Measurements from ENCODE around the gene CCNK. TPM values are rescaled to one million over a fixed set of nuclear protein-coding genes. Genes with fewer than 3 reads are reported as not detected.

Gene CCNK
- total and polyA plus RNA-seq, 5 donors from 2014 or later, result 8.8 to 139 (median 22.3) TPM

DNA sequence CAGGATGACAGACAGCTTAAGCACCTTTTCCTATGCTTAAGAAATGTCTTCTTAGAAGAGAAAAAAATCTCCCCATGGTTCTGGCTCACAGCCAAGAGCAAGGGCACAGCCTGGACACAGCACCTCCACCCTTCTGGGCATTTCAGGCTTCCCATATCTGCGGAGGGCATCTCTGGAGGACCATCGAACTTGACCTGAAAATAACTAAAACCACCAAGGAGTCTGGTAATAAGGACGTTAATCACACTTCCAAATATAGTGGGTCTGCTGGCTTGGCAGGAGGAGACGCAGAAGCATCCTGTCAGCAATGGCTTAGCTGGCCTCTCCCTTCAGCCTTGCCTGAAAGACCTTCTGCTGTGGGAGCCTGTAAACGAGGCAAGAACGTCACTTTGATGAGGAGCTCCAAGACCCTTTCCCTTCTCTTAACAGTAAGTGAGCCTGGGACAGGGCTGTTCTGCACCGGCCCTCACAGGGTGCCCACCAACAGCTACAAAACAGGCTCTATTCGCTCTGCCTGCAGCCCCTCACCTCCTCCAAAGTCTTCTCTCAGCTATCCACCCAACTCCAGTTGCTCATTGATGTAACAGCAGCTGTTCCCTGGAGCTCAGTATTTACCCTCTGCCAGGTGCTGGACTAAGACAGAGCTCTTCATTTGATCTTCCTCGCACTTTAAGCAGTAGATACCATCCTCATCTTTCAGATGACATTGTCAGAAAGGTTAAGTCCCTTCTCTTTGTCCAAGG, 13.7 kb upstream of the CCNK start:
- H3K27ac ChIP-seq (ENCODE audit: insufficient read depth, low read length, poor library complexity, severe bottlenecking), result no peak overlapping the region
- no peaks in the 10 kb centered on the region for H3K27me3 Mint-ChIP-seq
- no peaks in the 10 kb centered on the region for H3K9me3 ChIP-seq (ENCODE audit: control insufficient read depth in 2 of 2, low read length in 2 of 2)
- no peaks in the 10 kb centered on the region for H3K27me3 ChIP-seq (ENCODE audit: control insufficient read depth, insufficient read depth, low read length)
- no peak for DNase-seq
- no peaks in the 10 kb centered on the region for H3K9me3 Mint-ChIP-seq
- peaks cover 29% of the 10 kb centered on the region for H3K36me3 ChIP-seq (ENCODE audit: control insufficient read depth, insufficient read depth, low read length)
- no peak for ATAC-seq (ENCODE audit: low read depth in 2 of 2)
- no peaks in the 10 kb centered on the region for H3K4me1 ChIP-seq (ENCODE audit: control insufficient read depth, insufficient read depth, low read length, poor library complexity, severe bottlenecking)
- no peak overlapping the region for H3K4me3 Mint-ChIP-seq
- H3K36me3 Mint-ChIP-seq, result peaks cover 19% of the 10 kb centered on the region
- H3K4me3 ChIP-seq (ENCODE audit: low read depth, low read length), result no peak overlapping the region
- peaks cover 18 to 36% (median 29%) of the 10 kb centered on the region in 4 donors for H3K4me1 Mint-ChIP-seq
- no peak overlapping the region for H3K27ac Mint-ChIP-seq

DNA sequence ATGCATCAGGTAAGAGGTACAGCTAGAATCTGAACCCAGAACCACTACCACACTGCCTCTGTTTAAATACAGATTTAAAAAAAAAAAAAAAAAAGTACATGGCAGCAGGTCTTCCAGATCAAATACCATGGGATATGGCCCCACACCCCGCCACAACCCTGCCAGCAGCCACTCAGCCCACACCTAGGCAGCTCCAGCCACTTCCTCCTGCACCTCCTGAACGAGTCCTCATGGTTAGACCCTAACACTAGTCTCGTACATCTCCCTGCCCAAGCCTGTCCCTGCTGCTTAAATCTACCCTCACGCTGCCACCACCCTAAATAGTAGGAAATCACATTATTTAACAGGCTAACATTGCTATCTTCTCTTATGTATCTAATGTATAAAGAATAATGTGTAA, 13.1 kb upstream of the CCNK start:
- H3K27ac Mint-ChIP-seq, result peak overlapping the region in 1 of 3 donors; percentile 49
- H3K27me3 Mint-ChIP-seq, result no peaks in the 10 kb centered on the region
- Histone ChIP-seq H3K27ac (ENCODE audit: insufficient read depth, low read length, poor library complexity, severe bottlenecking) (no peak overlapping the region), H3K9me3 (ENCODE audit: control insufficient read depth in 2 of 2, low read length in 2 of 2) (no peaks in the 10 kb centered on the region), H3K4me1 (ENCODE audit: control insufficient read depth, insufficient read depth, low read length, poor library complexity, severe bottlenecking) (no peaks in the 10 kb centered on the region), H3K27me3 (ENCODE audit: control insufficient read depth, insufficient read depth, low read length) (no peaks in the 10 kb centered on the region), H3K4me3 (ENCODE audit: low read depth, low read length) (no peak overlapping the region), H3K36me3 (ENCODE audit: control insufficient read depth, insufficient read depth, low read length) (peaks cover 24% of the 10 kb centered on the region)
- H3K36me3 Mint-ChIP-seq, result peaks cover 17% of the 10 kb centered on the region
- ATAC-seq (ENCODE audit: low read depth in 2 of 2) (no peak), DNase-seq (no peak)
- H3K4me1 Mint-ChIP-seq, result peaks cover 23 to 40% (median 31%) of the 10 kb centered on the region in 4 donors
- H3K4me3 Mint-ChIP-seq, result no peak overlapping the region
- H3K9me3 Mint-ChIP-seq, result no peaks in the 10 kb centered on the region

DNA sequence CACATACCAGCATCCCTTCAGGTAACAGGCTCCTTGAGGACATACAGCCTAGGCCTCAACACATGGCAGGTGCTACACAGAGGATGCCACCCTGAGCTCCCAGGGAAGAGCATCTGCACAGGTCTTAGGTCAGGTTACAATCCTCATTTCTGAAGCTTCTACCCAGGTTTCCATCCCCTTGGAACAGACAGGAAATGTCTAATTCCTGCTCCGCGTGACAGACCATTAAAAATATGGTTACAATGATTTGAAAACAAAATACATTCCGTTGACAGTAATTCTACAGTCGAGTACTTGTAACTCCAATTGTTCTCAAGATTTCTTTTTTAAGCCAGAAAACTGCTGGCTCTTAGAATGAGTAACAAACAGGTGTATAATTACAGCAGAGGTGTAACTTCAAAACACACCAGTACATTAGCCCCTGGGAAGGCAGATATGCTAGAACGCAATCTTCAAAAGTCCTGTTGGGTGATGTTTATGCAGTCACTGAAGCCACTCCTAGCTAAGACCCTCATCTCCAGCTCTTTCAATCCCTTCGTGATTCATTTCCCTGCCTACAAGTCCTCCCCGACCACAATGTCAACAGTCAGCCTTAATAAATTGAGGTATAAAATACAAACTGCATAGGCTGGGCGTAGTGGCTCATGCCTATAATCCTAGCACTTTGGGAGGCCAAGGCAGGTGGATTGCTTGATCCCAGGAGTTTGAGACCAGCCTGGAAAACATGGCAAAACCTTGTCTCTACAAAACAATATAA, 12.2 kb upstream of the CCNK start:
- Mint-ChIP-seq H3K27ac (peak overlapping the region in 1 of 3 donors; percentile 72), H3K27me3 (no peaks in the 10 kb centered on the region), H3K4me1 (peaks cover 16 to 39% (median 28%) of the 10 kb centered on the region in 4 donors), H3K4me3 (no peak overlapping the region), H3K9me3 (no peaks in the 10 kb centered on the region), H3K36me3 (peaks cover 8% of the 10 kb centered on the region)
- H3K9me3 ChIP-seq (ENCODE audit: control insufficient read depth in 2 of 2, low read length in 2 of 2), result no peaks in the 10 kb centered on the region
- no peaks in the 10 kb centered on the region for H3K4me1 ChIP-seq (ENCODE audit: control insufficient read depth, insufficient read depth, low read length, poor library complexity, severe bottlenecking)
- H3K27me3 ChIP-seq (ENCODE audit: control insufficient read depth, insufficient read depth, low read length), result no peaks in the 10 kb centered on the region
- no peak overlapping the region for H3K4me3 ChIP-seq (ENCODE audit: low read depth, low read length)
- DNase-seq (no peak), ATAC-seq (ENCODE audit: low read depth in 2 of 2) (no peak)
- no peak overlapping the region for H3K27ac ChIP-seq (ENCODE audit: insufficient read depth, low read length, poor library complexity, severe bottlenecking)
- peaks cover 16% of the 10 kb centered on the region for H3K36me3 ChIP-seq (ENCODE audit: control insufficient read depth, insufficient read depth, low read length)

DNA sequence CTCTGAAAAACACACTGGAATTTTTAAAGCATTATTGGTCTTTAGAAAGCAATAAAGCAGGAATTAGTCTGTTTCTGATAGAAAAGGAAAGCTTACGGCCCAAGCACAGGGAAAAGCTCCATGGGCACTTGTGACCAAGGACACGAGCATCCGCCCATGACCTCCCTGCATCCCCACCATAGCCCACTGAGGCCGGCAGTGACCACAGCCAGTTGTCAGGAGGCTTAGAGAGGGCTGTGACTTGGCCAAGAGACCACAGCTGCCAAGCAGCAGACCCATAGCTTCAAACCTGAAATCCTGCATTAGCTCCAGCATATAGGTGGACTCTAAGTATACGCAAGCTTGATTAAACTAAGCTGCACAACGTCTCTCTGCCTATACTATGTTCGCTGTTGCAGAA, 9.5 kb upstream of the CCNK start:
- Histone ChIP-seq H3K4me1 (ENCODE audit: control insufficient read depth, insufficient read depth, low read length, poor library complexity, severe bottlenecking) (no peaks in the 10 kb centered on the region), H3K27ac (ENCODE audit: insufficient read depth, low read length, poor library complexity, severe bottlenecking) (no peak overlapping the region), H3K36me3 (ENCODE audit: control insufficient read depth, insufficient read depth, low read length) (no peaks in the 10 kb centered on the region), H3K9me3 (ENCODE audit: control insufficient read depth in 2 of 2, low read length in 2 of 2) (no peaks in the 10 kb centered on the region), H3K4me3 (ENCODE audit: low read depth, low read length) (no peak overlapping the region), H3K27me3 (ENCODE audit: control insufficient read depth, insufficient read depth, low read length) (no peaks in the 10 kb centered on the region)
- Mint-ChIP-seq H3K4me1 (peaks cover 20 to 45% (median 36%) of the 10 kb centered on the region in 4 donors), H3K36me3 (peaks cover 3% of the 10 kb centered on the region), H3K4me3 (no peak overlapping the region), H3K9me3 (no peaks in the 10 kb centered on the region), H3K27ac (no peak overlapping the region), H3K27me3 (no peaks in the 10 kb centered on the region)
- DNase-seq, result no peak
- ATAC-seq (ENCODE audit: low read depth in 2 of 2), result no peak

DNA sequence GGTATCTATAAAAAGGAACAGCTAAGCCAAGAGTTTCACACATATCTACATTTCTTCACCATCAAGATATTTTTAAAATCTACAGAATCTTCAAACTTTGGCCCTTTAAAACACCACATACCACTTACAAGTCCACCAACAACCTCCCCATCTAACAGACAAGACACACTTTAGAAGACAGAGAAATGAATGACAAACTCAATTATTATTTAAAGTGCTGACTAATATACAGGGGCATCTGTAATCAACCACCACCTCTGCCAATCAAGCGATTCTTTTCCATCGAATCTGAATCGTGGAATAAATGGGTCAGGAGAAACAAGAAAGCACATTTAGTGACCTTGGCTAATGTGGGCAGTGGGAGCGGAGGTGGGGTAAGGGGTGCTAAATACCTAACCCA, 8.3 kb upstream of the CCNK start:
- Histone ChIP-seq H3K27me3 (ENCODE audit: control insufficient read depth, insufficient read depth, low read length) (no peaks in the 10 kb centered on the region), H3K4me3 (ENCODE audit: low read depth, low read length) (no peak overlapping the region), H3K36me3 (ENCODE audit: control insufficient read depth, insufficient read depth, low read length) (no peaks in the 10 kb centered on the region), H3K27ac (ENCODE audit: insufficient read depth, low read length, poor library complexity, severe bottlenecking) (no peak overlapping the region), H3K4me1 (ENCODE audit: control insufficient read depth, insufficient read depth, low read length, poor library complexity, severe bottlenecking) (no peaks in the 10 kb centered on the region), H3K9me3 (ENCODE audit: control insufficient read depth in 2 of 2, low read length in 2 of 2) (no peaks in the 10 kb centered on the region)
- Mint-ChIP-seq H3K36me3 (peaks cover 3% of the 10 kb centered on the region), H3K27ac (no peak overlapping the region), H3K27me3 (no peaks in the 10 kb centered on the region), H3K9me3 (no peaks in the 10 kb centered on the region), H3K4me1 (peaks cover 24 to 43% (median 36%) of the 10 kb centered on the region in 4 donors), H3K4me3 (no peak overlapping the region)
- no peak for DNase-seq
- no peak for ATAC-seq (ENCODE audit: low read depth in 2 of 2)

DNA sequence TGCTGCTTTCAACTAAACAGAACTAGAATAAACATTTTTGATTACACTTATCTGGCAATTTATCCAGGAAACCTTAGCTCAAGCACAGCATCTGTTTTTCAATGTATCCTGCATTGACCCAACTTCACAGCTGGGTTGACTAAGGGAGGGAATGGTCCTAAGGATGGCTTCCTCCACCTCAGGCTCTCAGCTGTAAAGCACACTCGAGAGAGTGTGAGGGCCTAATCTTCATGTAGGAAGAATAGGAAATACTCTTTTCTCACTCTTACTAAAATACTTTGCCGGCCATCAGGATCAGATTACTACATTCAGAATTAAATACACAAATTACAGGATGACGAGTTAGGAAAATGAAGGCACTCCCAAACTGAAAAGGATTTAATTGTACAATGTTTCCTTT, 7.8 kb upstream of the CCNK start:
- peaks cover 3% of the 10 kb centered on the region for H3K36me3 Mint-ChIP-seq
- no peaks in the 10 kb centered on the region for H3K36me3 ChIP-seq (ENCODE audit: control insufficient read depth, insufficient read depth, low read length)
- H3K27ac Mint-ChIP-seq, result peak overlapping the region in 1 of 3 donors; percentile 9
- no peak overlapping the region for H3K4me3 Mint-ChIP-seq
- peaks cover 25 to 45% (median 36%) of the 10 kb centered on the region in 4 donors for H3K4me1 Mint-ChIP-seq
- no peak overlapping the region for H3K4me3 ChIP-seq (ENCODE audit: low read depth, low read length)
- no peak overlapping the region for H3K27ac ChIP-seq (ENCODE audit: insufficient read depth, low read length, poor library complexity, severe bottlenecking)
- DNase-seq (no peak), ATAC-seq (ENCODE audit: low read depth in 2 of 2) (no peak)
- no peaks in the 10 kb centered on the region for H3K27me3 Mint-ChIP-seq
- no peaks in the 10 kb centered on the region for H3K9me3 ChIP-seq (ENCODE audit: control insufficient read depth in 2 of 2, low read length in 2 of 2)
- H3K4me1 ChIP-seq (ENCODE audit: control insufficient read depth, insufficient read depth, low read length, poor library complexity, severe bottlenecking), result no peaks in the 10 kb centered on the region
- no peaks in the 10 kb centered on the region for H3K27me3 ChIP-seq (ENCODE audit: control insufficient read depth, insufficient read depth, low read length)
- H3K9me3 Mint-ChIP-seq, result no peaks in the 10 kb centered on the region

DNA sequence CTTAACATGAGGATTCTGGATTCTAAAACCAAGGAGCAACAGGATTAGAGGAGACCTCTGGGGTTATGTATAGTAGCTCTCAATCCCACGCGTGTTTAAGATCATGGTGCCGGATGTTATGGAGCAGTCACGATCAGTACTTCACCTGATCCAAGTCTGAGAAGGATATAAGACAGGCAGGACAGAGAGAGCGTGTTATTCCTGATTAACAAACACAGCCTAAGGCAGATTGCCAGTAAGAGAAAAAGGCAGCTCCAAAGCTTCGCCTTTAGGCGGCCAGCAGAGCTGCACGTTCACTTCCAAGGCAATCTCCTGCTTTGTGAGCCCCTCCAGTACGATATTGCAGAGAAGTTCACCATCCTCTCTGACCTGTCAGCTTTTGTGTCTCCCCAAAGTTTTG, 6.0 kb upstream of the CCNK start:
- peaks cover 11% of the 10 kb centered on the region for H3K4me1 ChIP-seq (ENCODE audit: control insufficient read depth, insufficient read depth, low read length, poor library complexity, severe bottlenecking)
- ATAC-seq (ENCODE audit: low read depth in 2 of 2) (no peak), DNase-seq (no peak)
- Mint-ChIP-seq H3K27ac (no peak overlapping the region), H3K27me3 (no peaks in the 10 kb centered on the region), H3K36me3 (peaks cover 3% of the 10 kb centered on the region), H3K4me1 (peaks cover 23 to 45% (median 35%) of the 10 kb centered on the region in 4 donors), H3K4me3 (peak overlapping the region in 1 of 4 donors; percentile 2), H3K9me3 (no peaks in the 10 kb centered on the region)
- no peaks in the 10 kb centered on the region for H3K36me3 ChIP-seq (ENCODE audit: control insufficient read depth, insufficient read depth, low read length)
- no peak overlapping the region for H3K4me3 ChIP-seq (ENCODE audit: low read depth, low read length)
- no peaks in the 10 kb centered on the region for H3K9me3 ChIP-seq (ENCODE audit: control insufficient read depth in 2 of 2, low read length in 2 of 2)
- H3K27me3 ChIP-seq (ENCODE audit: control insufficient read depth, insufficient read depth, low read length), result no peaks in the 10 kb centered on the region
- H3K27ac ChIP-seq (ENCODE audit: insufficient read depth, low read length, poor library complexity, severe bottlenecking), result no peak overlapping the region

All from CD4-positive, CD25-positive, alpha-beta regulatory T cell (primary cell).